GM23338 (cell line): ENCODE measurements around the gene C1QTNF4.

Experiments
- CREB1 ChIP-seq: fragments of 250-450 bp; sonication (Bioruptor Pico); IDR thresholded peaks from 2 replicates; pipeline ENCODE4 v1.5.0; 2020; ENCODE audit warnings: low read depth, mild to moderate bottlenecking, moderate library complexity
- CTCF ChIP-seq, 2 experiments: fragments of 200-600 bp in 1 of 2; sonication (generic) in 1 of 2; conservative IDR thresholded peaks; 2 replicates each; pipeline versions ENCODE4 v1.5.1 to v1.6.1; 2016 to 2017; ENCODE audit warnings: antibody characterized with exemption in 2 of 2, low read depth in 2 of 2, mild to moderate bottlenecking in 2 of 2, moderate library complexity in 1 of 2
- ETS1 ChIP-seq: IDR thresholded peaks from 2 replicates; pipeline ENCODE4 v1.6.1; 2016; ENCODE audit warnings: antibody characterized with exemption
- EZH2 ChIP-seq: fragments of 200-600 bp; sonication (generic); IDR thresholded peaks from one replicate; pipeline ENCODE4 v1.8.0; 2017; ENCODE audit warnings: antibody characterized with exemption, mild to moderate bottlenecking, low read depth; ENCODE audit not compliant: unreplicated experiment
- EZH2phosphoT487 ChIP-seq: fragments of 200-600 bp; sonication (generic); IDR thresholded peaks from one replicate; pipeline ENCODE4 v1.8.1; 2018; ENCODE audit warnings: antibody characterized with exemption; ENCODE audit not compliant: unreplicated experiment
- JUNB ChIP-seq: IDR thresholded peaks from one replicate; pipeline ENCODE4 v1.6.1; 2016; ENCODE audit warnings: antibody characterized with exemption; ENCODE audit not compliant: unreplicated experiment
- NANOG ChIP-seq: IDR thresholded peaks from 2 replicates; pipeline ENCODE4 v1.6.1; 2016; ENCODE audit warnings: antibody characterized with exemption, borderline replicate concordance
- POLR2AphosphoS5 ChIP-seq: IDR thresholded peaks from 2 replicates; pipeline ENCODE4 v1.6.1; 2016; ENCODE audit warnings: antibody characterized with exemption, low read depth
- REST ChIP-seq: IDR thresholded peaks from one replicate; pipeline ENCODE4 v1.6.1; 2018; ENCODE audit warnings: antibody characterized with exemption; ENCODE audit not compliant: unreplicated experiment
- ZNF114 ChIP-seq: fragments of 250-450 bp; sonication (Bioruptor Pico); IDR thresholded peaks from 2 replicates; pipeline ENCODE4 v1.5.0; 2020; ENCODE audit warnings: mild to moderate bottlenecking, moderate library complexity
- ZNF331 ChIP-seq: fragments of 250-450 bp; sonication (Bioruptor Pico); IDR thresholded peaks from 2 replicates; pipeline ENCODE4 v1.5.0; 2020; ENCODE audit warnings: low read depth, mild to moderate bottlenecking, moderate library complexity

- TF ChIP-seq POLR2AphosphoS5 (no peak), CTCF (conservative IDR thresholded peaks at IDR 0.05; ENCODE audit: low read depth in 2 of 2) (no peak), REST (no peak), NANOG (no peak), EZH2 (no peak), ZNF331 (CRISPR knock-in tag) (no peak), ZNF114 (CRISPR knock-in tag) (no peak), CREB1 (CRISPR knock-in tag) (no peak), EZH2phosphoT487 (no peak), JUNB (no peak), ETS1 (no peak)
Observed at GRCh38 chr11:47599902-47600301, 5.7 kb upstream of the C1QTNF4 start.
